ENCODE data around the gene TMEM132A.

GRCh38 chr11:60902625-60903024 lies 21.6 kb upstream of the TMEM132A start:
- no peak for TF ChIP-seq TAF1 (IDR thresholded peaks at IDR 0.05; ENCODE audit: borderline replicate concordance, low read depth, low read length)
- no peak for TF ChIP-seq NRF1 (IDR thresholded peaks at IDR 0.05; ENCODE audit: low read depth, low read length)
- TF ChIP-seq CTCF (IDR thresholded peaks at IDR 0.05): no peak
- TF ChIP-seq SIN3A (IDR thresholded peaks at IDR 0.05; ENCODE audit: borderline replicate concordance, low read depth, low read length): no peak
- TF ChIP-seq EZH2phosphoT487 (IDR thresholded peaks at IDR 0.05; ENCODE audit: borderline replicate concordance, low read depth): no peak
